GM19328 (cell line): Measurements from ENCODE around the gene CD37.
"Not testable (repeated sequence)": the region's sequence is repeated elsewhere in the genome, so short reads cannot be mapped to it uniquely, and the experiment has no call there.

Experiments
- ATAC-seq: cut with Tn5 transposase; IDR thresholded peaks from one replicate; pipeline ENCODE4 v1.9.1; 2021; ENCODE audit warnings: mild to moderate bottlenecking, moderate library complexity; ENCODE audit not compliant: unreplicated experiment

CD37 gene

DNA sequence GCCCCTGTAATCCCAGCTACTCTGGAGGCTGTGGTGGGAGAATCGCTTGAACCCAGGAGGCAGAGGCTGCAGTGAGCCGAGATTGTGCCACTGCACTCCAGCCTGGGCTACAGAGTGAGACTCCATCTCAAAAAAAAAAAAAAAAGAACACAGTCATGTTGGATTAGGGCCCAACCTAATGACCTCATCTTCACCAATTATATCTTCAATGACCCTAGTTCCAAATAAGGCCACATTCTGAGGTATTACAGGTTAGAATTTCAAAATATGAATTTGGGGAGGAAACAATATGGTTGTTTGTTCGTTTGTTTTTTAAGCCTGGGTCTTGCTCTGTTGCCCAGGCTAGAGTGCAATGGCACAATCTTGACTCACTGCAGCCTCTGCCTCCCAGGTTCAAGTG, 38.0 kb downstream of the CD37 start:
- ATAC-seq = not testable (repeated sequence)

DNA sequence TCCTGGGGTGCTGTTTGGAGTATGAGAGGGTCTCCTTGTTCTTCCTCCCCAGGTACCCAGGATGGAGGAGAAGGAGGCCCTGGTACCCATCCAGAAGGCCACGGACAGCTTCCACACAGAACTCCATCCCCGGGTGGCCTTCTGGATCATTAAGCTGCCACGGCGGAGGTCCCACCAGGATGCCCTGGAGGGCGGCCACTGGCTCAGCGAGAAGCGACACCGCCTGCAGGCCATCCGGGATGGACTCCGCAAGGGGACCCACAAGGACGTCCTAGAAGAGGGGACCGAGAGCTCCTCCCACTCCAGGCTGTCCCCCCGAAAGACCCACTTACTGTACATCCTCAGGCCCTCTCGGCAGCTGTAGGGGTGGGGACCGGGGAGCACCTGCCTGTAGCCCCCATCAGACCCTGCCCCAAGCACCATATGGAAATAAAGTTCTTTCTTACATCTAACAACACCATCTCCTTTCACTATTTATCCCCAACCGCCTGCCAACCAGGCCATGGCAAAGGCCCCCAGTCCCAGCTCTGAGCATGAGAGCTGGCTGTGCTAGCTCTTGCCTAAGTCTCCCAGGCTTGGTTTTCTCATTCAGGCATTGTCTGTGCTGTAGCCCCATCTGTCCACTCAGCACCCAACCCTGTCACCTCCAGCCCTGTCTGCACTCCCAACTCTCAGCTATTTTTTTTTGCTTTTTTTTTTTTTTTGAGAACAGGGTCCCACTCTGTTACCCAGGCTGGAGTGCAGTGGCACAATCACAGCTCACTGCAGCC, 39.6 kb downstream of the CD37 start:
- ATAC-seq = no peak

DNA sequence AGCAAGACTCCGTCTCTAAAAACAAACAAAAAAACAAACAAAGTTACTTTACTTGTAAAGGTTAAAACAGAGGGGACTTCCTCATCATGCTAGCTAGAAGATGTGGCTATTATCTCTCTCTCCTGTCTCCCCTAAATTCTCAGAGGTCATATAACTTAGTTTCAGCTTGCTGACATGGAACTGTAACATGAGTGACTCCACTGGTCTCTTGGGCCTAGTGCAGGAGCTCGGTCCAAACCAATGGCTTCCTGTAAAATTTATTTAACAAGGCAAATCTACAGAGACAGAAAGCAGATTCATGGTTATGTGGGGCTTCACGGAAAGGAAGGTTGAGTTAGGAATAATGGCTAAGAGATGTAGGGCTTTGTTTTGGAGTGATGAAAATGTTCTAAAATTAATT, 43.3 kb downstream of the CD37 start:
- ATAC-seq = no peak

DNA sequence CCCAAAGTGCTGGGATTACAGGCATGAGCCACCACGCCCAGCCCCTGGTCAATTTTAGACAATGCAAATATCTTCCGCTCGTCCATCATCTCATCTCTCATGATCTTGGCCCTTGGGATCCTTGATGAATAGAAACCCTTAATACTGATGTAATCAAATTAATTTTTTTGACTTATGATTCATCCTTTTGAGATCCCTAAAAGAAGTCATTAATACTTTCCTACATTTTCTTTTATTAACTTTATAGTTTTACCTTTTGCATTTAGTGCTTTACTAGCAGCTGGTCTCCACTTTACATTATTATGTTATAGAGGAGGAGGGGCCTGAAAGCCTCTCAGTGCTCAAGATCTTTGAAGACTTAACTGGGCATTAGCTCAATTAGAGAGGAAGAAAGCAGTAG, 45.2 kb downstream of the CD37 start:
- no peak for ATAC-seq

DNA sequence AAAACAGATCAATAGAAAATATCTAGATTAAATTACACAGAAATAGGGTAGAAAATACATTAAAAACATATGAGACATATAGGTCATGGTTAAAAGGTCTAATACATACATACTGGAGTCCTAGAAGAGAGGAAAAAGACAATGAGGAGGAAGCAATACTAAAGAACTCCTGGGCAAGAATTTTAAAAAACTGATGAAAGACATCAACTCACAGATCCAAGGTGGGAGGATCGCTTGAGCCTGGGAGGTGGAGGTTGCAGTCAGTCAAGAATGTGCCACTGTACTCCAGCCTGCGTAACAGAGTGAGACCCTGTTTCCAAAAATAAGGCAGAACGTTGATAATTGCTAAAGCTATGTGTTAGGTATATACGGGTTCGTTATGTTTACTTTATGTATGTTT, 47.4 kb downstream of the CD37 start:
- no peak for ATAC-seq

DNA sequence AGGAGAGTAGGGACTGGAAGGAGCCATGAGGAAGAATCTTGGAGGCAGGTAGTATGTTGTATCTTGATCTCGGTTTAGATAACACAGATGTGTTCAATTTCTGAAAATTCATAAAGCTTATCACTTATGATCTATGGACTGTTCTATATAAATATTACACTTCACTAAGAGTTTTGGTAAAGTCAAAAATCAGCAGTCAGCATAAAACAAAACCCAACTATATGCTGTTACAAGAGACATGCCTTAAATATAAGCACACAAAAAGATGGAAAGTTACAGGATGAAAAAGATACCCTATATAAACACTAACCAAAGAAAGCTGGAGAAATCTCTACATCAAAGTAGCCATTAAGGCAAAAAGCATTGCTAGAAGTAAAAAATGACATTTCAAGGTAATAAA, 48.4 kb downstream of the CD37 start:
- no peak for ATAC-seq

DNA sequence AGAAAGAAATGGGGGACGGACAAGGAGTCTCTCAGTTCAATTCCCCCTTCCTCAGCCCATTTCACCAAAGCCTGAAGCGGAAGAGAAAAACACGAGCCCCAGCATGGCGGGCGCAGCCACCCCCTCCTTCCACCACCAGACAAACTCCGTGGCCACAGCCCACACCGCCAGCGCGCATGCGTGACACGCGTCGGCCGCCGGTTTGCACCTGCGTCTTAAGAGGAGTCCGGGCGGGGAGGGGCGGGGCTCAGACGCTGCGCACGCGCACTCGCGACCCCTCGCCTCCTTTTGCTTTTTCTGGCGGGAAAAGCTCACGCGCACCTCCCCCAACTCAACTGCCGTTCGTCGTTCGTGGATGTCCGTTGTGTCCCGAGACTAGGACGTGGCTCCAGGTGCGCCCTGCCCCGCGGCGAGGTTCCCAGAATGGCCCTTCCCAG, 52.7 kb downstream of the CD37 start, which contains the start of gene KASH5:
TSS of gene KASH5 (plus strand) at position 314 of the 437 bp plus-strand sequence. CDS start 2,635 bp downstream, outside the sequence.
- no peak for ATAC-seq

DNA sequence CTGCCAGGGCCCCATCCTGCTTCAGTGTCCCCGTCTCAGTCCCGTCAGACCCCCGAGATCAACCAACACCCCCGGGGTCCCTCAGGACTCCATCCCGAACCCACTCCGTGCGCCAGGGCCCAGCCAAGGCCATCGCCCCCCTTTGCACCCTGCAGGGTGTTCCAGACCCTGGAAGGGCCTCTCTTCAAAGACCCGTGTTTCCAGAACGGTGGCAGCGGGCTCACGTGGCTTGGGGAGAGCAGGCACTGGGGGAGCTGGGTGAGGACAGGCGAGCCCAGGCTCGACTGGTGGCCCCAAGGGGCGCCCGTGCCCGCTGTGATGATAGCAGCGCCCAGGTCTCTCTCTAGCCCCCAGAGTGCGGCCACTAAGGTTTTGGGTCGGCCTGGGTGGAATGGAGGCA, 54.2 kb downstream of the CD37 start:
- no peak for ATAC-seq
